NAMALWA (cell line): ENCODE results near the gene LRRC61.
"Not testable (repeated sequence)": the region's sequence is repeated elsewhere in the genome, so short reads cannot be mapped to it uniquely, and the experiment has no call there.

Source experiments
- DNase-seq: peaks from one replicate; pipeline ENCODE4 v3.0.0-alpha.2; 2015; ENCODE audit warnings: low spot score

Gene LRRC61

DNA sequence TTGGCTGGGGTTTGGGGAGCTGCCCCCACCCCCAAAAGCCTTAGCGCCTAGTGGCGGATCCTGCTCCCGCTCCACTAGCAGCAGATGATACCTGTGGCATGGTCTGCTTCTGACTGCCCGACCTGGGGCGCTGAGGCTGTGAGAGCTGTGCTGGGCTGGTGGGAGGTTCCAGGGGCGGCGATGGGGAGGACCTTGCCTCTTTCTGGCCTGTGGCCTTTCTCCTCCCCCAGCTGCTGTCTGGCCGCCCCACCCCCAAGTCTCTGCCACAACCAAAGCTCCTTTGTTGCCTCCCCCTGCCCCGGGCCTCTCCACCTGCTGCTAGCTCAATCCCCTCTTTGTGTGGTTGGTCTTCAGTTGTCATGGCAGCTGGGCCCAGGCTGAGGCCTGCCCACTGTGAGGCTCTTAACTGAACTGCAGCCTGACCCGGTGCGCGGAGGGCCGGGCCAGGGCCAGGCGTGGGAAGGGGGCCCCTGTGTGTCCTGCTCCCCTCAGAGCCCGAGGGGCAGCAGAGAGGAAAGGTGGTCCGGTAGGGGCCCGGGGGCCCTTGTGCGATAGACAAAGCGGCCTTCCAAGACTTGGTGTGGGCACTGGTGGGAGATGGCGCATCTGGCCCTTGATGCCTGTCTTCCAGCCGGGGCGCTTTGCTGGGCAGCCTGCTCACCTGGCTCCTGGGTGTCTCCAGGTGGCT is 60.7 kb downstream of the LRRC61 start:
- peak; percentile 69 for DNase-seq

DNA sequence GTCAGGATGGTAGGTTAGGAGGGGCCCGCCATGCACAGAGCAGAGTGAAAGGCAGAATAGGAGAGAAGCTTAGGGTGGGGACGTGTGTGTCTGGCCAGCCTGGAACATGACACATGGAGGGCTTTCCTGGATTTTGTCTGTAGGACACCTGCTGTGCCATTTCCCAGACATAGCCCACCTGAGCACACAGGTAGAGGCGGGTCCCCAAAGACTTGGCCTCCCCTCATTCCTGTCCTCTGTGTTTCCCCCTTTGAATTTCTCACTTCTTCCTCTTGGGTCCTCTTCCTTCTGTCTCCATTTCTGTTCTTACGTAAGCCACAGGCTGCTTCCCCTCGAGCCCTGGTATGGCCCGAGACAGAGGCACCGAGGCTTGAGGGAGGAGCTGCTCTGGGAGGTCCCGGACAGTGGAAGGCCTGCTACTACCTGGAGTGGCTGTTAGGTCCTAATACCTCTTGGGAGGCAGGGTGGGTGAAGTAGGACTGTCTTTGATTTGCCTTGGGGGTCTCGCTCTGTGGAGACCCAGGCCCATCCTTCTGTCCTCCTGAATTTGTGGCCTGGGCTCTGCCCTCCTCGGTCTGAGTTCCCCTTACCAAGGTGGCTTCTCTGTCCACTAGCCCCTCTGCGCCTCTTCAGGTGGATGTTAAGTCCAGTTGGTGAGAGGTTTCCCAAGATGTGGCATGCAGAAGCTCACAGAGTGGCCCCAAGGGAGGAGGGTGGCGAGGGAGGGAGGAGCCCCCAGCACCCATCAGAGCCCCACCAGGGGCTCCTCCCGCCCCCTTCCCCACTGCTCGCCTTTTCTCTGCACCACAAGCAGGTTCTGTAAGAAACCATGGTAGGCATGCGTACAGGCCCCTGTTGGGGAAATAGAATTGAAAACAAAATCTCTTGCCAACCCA is 61.5 kb downstream of the LRRC61 start:
- no peak for DNase-seq

DNA sequence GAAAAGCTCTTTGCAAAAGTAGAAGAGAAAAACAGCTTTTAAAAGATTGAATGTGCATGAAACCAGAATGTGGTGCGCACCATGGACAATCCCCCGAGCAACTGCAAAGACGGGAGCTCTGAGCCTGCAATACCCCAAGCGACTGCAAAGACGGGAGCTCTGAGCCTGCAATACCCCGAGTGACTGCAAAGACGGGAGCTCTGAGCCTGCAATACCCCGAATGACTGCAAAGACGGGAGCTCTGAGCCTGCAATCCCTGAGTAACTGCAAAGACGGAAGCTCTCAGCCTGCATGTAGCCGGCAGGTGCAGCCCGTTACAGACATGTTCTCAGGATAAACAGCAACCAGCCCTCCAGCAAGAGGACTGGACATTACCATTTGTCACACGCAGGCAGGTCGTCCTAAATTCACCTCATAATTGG is 62.2 kb downstream of the LRRC61 start:
- no peak for DNase-seq

DNA sequence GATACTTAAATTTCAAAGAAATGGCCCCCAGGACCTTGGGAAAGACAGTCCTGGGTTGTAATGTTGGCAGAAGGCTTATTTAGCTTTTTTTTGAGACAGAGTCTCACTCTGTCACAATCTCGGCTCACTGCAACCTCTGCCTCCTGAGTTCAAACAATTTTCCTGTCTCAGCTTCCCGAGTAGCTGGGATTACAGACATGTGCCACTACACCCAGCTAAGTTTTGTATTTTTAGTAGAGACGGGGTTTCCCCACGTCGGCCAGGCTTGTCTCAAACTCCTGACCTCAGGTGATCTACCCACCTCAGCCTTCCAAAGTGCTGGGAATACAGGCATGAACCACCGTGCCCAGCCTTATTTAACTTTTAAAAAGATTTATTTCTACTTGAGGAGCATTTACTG is 62.7 kb downstream of the LRRC61 start:
- DNase-seq: not testable (repeated sequence)
